Measurements from ENCODE around the gene MPV17L2. TPM values are rescaled to one million over a fixed set of nuclear protein-coding genes. Genes with fewer than 3 reads are reported as not detected.

Gene MPV17L2
- total RNA-seq, 1 donor from 2014 or later: 7.8 TPM

DNA sequence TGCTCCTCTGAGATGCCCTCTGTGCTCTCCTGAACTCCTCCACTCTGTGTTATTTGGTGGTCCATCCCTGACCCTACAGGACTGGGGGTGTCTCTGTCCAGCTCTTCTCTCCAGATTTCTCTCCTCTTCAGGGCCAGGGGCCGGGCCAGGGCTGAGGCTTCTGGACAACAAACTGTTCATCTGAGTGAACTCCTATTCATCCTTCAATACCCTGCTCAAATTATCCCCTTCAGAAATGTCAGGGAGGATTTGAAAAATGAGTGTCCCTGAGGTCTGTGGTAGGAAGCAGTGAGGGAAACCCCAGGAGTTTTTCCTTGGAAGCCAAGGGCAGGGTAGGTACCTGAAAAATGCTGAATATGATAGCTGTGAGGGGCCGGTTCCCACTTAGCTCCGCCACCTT is 25.6 kb downstream of the MPV17L2 start:
- no peak for DNase-seq

DNA sequence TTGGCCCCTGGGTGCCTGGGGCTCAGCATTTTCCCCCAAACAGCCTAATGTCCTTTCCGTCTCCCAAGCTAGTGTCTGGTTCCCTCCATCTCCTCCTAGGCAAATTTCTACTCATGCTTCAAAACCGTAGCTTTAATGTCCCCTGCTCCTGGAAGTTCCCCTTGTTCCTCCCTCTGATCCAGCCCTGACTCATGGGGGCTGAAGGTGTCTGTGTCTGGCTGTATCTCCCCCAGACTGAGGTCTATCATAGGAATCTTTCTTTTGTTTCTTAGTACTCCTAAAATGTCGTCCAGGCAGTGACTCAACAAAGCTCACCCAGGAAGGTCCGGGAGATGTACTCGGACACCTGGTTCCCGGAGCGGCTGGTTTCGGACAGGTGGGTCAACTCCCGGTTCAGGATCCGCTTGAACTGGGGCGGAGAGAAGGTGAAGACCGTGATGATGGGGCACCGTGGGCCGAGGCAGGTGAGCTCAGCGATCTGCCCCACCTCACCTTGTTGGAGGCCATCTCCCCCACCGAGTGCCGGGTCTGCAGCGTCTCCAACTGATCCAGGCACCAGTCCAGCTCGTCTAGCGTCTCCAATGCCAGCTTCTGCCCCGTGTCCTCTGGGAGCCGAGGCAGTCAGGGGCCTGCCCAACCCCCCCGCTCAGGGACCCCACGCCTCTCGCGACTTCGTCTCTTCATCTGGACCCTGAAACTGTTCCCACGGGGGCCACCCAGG is 27.1 kb downstream of the MPV17L2 start:
- no peak for DNase-seq

GRCh38 chr19:18220632-18221275 is 27.7 kb downstream of the MPV17L2 start:
- no peak for DNase-seq

- DNase-seq: no peak
Observed at GRCh38 chr19:18221815-18222725, 29.1 kb downstream of the MPV17L2 start.

DNA sequence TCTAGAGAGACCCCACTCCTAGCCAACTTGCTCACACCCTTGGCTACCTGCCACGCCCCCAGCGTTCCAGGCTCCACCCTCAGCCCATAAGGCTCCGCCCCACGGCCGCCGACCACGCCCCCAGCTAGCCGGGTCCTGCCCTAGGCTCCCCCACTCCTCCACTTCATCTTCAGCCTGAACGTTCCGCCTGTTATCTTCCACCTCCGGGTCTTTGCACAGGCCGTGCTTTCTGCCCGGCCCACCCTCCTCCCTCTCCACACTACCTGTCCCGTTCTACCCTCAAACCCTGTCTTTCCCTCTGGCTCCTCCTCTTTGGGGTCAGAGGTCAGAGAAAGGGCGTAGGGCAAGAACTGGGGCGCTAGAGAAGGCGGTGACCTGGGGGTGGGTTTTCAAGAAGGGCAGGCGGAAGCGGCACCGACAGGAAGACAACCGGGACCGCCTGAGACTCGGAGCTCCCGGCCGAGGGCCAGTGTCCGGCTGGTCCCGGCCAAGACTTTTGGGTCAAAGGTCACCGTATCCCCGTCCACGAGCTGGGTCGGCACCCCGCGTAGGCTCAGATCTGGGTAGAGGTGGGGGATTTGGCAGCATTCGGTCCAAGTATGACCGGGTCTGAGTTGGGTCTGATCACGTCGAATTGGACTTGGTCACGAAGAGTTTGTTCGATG is 31.0 kb downstream of the MPV17L2 start:
- DNase-seq: no peak

GRCh38 chr19:18224525-18225354 is 31.7 kb downstream of the MPV17L2 start:
- peak; percentile 66 for DNase-seq

- no peak for DNase-seq
Observed at GRCh38 chr19:18225355-18225701, 32.3 kb downstream of the MPV17L2 start.

DNA sequence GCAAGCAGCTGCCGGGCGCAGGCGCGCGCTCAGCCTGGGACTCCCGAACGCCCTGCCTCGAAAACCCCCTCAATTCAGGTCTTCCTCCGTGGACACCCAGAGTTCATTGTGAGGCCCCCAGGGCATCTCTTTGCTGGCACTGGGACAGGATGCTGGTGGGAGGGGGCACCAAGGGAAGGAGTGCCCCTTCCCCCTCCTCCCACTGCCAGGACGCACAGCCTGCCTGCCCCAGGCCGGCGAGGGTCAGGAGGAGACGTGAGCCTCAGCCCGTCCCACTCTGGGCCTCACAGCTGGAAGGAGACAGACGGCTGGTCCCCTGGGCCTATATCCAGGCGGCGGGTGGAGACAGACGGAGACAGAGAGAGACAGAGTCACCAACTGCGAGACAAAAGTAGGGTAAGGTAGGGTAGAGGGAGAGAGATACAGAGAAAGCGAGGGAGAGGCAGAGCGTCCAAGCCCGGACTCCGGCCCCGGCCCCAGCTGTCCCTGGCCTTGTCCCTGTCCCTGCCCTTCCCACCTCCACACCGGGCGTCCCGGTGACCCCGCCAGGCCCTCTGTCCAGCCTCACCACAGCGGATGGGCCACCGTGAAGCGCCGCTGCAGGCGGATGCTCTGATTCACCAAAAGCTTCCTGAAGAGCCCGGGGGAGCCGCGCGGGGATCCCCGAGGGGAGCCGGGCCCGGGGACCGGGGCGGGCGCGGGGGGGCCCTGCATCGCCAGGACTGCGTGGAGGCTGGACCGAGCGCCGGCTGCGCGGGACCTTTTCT is 32.9 kb downstream of the MPV17L2 start, which contains the start of gene PDE4C:
Gene PDE4C, minus strand, starts transcription at position 737 of the 767 bp plus-strand sequence. Its CDS starts 23 bp downstream, at position 714.
- no peak for DNase-seq

DNA sequence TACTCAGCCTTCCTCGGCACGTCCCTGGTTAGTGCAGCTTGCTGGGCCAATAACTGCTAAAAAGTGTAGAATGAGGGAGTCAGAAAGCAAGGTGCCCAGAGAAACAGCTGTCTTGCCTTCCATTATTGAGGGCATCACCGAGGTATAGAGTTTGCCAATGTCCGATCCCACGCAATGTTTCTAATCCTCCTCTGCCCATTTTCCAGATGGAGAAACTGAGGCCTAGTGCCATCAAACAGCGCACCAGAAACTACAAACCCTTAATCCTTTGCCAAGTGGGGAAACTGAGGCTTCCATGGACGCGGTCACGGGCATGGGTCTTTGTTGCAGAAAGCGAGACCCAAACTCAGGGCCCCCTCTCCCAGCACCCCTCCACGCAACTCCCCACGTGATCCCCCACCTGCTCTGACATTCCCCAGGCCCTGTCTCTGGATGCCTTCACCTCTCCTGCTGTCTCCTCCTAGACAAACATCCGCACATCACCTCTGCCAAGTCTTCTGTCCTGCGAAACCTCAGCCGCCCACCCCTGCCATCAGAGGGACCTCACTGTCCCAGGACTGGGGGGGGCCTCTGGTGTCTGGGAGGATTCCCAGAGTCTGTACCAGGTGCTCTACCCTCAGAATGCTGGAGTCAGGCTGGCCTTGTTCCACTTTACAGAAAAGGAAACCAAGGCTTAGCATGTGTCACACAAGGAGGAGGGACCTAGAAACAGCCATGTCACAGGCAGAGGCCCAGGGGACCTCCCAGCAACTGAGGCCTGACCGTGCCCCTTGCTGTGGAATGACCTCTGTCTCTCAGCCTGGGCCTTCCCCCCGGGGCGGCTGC is 34.1 kb downstream of the MPV17L2 start:
- DNase-seq: no peak

DNA sequence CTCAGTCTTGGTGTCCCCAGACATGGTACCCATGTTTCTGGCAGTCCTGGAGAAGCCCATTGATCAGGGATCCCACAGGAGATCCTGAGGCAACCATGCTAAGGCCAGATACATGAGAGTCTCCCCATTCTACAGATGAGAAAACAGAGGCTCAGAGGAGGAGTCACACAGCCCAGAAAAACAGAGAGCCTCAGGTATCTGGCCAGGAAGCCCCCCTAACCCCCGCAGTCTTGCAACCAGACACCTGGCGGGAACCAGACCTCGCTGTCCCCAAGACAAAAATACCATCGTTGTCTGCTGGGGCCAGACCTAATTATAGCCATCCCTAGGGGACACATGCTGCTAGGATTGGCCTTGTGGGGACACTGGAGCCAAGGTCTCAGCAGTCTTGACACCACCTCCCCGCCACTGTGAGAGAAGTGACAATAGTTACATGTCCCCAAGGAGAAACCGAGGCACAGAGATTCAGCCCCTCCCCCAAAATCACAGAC is 34.8 kb downstream of the MPV17L2 start:
- no peak for DNase-seq

DNA sequence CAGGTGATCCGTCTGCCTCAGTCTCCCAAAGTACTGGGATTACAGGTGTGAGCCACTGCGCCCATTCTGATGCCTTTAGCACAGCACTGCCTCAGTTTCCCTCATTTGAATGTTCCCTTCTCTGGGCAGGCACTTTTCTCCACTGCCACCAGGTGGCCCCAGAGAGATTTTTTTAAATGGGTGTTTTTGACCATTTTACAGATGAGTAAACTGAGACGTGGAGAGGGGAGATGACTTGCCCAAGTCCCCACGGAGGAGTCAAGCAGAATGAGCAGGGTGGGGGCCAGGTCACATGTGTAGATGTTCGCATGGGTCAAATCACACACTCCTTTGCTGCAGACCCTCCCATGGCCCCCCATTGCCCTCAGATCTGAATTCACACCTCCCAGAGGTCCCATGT is 36.5 kb downstream of the MPV17L2 start:
- DNase-seq: no peak

DNA sequence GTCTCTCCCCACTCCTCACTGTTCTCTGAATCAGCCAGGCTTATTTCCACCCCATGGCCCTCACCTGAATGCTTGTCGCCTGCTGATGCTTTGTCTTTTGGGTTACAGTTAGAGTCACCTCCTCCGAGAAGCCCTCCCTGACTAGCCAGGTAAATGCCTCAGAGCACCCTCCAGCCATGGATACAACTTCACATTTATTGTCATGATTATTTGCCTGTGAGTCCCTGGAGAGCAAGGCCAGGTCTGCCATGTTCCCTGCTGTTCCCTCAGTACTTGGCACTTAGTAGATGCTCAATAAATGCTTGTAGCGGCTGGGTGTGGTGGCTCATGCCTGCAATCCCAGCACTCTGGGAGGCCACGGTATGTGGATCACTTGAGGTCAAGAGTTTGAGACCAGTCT is 36.9 kb downstream of the MPV17L2 start:
- DNase-seq: no peak

GRCh38 chr19:18230941-18231734 is 38.1 kb downstream of the MPV17L2 start:
- DNase-seq: no peak

DNA sequence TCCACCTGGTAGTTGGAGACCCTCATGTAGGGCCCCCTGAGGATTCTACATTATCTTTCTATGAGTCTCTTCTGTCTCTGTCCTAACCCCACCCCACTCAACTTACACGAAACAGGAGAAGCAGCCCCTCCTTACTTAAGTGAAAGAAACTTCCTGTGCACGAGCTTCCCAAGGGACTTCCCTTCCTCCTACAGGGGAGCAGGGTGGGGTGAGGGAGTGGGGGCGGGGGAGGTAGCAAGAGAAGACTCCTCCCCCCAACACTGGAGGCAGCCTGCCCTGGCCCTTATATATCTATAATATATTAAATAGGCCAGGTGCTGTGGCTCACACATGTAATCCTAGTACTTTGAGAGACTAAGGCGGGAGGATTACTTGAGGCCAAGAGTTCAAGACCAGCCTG is 38.8 kb downstream of the MPV17L2 start:
- no peak for DNase-seq

DNA sequence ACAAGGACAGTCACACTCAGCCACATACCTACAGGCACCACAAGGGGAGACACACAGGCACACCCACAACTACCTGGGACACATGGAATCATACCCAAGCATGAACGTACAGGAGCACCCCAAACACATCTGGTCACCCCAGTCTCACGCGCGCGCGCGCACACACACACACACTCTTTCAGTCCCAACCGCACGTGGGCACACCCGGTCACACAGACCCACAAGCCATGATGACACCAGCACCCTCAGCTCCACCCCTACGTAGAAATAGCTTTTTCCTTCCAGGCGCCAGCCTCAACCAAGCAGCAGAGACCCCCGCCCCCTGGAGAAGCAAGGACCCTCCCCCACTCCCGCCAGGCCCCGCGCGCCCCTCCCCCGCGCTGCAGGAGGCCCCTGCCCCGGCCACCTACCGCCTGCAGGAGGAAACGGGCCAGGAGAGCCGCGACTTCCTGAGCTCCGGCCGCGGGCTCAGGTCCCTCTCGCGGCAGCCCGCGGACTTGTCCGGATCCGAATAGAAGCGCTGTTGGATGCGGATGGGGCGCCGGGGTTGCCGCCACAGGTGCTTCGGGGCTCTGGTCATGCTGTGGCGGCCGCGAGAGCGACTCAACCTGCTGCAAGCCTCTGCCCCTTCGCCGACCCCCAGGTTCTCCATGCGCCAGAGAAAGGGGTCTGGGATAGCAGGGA is 39.7 kb downstream of the MPV17L2 start:
- no peak for DNase-seq

GRCh38 chr19:18233224-18233825 is 40.3 kb downstream of the MPV17L2 start:
- DNase-seq: no peak

DNA sequence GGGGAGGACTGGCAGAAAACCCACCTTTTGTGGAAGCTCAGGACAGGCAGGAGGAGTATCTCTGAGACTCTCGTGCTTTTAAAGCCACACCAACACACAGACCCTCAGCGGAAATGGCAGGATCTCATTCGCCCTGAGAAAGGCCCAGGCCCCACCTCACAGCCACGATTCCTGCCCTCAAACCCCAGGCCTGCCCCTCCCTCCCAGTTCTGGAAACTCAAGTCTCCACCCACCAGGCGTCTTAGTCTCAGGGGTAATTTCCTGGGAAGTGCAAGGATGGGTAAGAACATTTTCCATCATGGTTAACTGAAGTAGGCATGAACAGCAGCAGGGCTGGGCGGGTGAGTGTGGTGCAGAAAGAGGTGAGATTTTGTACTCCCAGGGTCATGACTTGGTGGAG is 41.2 kb downstream of the MPV17L2 start:
- no peak for DNase-seq

- no peak for DNase-seq
Observed at GRCh38 chr19:18239303-18239702, 46.3 kb downstream of the MPV17L2 start.
